SKM-1 (cell line): Measurements from ENCODE around the gene TBC1D24.

Experiments
- DNase-seq: peaks from one replicate; lab custom pipeline; 2025; ENCODE audit not compliant: unreplicated experiment; lab: John Stamatoyannopoulos, UW

Gene TBC1D24

GRCh38 chr16:2482249-2482648, 7.3 kb downstream of the TBC1D24 start:
- no peak for DNase-seq

GRCh38 chr16:2482708-2483534, 8.0 kb downstream of the TBC1D24 start:
- DNase-seq, result no peak

GRCh38 chr16:2483939-2484897, 9.3 kb downstream of the TBC1D24 start:
- no peak for DNase-seq

- no peak for DNase-seq
These were observed 10.1 kb downstream of the TBC1D24 start for GRCh38 chr16:2484898-2485508.

GRCh38 chr16:2485811-2486507, 11.0 kb downstream of the TBC1D24 start:
- DNase-seq, result no peak

- DNase-seq, result no peak
These were observed 12.0 kb downstream of the TBC1D24 start for GRCh38 chr16:2486645-2487516.

GRCh38 chr16:2487517-2487842, 12.6 kb downstream of the TBC1D24 start:
- no peak for DNase-seq

- DNase-seq, result no peak
These were observed 13.1 kb downstream of the TBC1D24 start for GRCh38 chr16:2487903-2488531.

- DNase-seq, result no peak
These were observed 14.7 kb downstream of the TBC1D24 start for GRCh38 chr16:2489581-2489980.

- DNase-seq, result no peak
These were observed 15.5 kb downstream of the TBC1D24 start for GRCh38 chr16:2490190-2491105.

- DNase-seq, result no peak
These were observed 17.4 kb downstream of the TBC1D24 start for GRCh38 chr16:2492292-2492691.

- no peak for DNase-seq
These were observed 18.7 kb downstream of the TBC1D24 start for GRCh38 chr16:2493605-2494004.

- DNase-seq, result no peak
These were observed 19.7 kb downstream of the TBC1D24 start for GRCh38 chr16:2494616-2495015.

- no peak for DNase-seq
These were observed 20.1 kb downstream of the TBC1D24 start for GRCh38 chr16:2495041-2495440.

GRCh38 chr16:2496223-2497115, 21.5 kb downstream of the TBC1D24 start:
- DNase-seq, result no peak

GRCh38 chr16:2497116-2497630, 22.2 kb downstream of the TBC1D24 start:
- DNase-seq, result no peak
